ENCODE results near the gene APBA3. TPM values are rescaled to one million over a fixed set of nuclear protein-coding genes. Genes with fewer than 3 reads are reported as not detected.

The APBA3 gene
- total and polyA plus RNA-seq, 8 donors: 15.5 to 24.7 (median 19.8) TPM

GRCh38 chr19:3746371-3747056 is 15.0 kb downstream of the APBA3 start:
- H3K36me3 ChIP-seq: peaks cover 0 to 28% of the 10 kb centered on the region in 2 donors
- ATAC-seq: no peak
- no peak overlapping the region for H3K4me3 ChIP-seq
- no peaks in the 10 kb centered on the region for H3K27me3 ChIP-seq
- H3K9me3 ChIP-seq: no peaks in the 10 kb centered on the region
- DNase-seq: peak in 1 of 4 donors; percentile 81
- no peak for TF ChIP-seq CTCF (IDR thresholded peaks at IDR 0.05)
- H3K4me1 ChIP-seq: no peaks in the 10 kb centered on the region
- H3K27ac ChIP-seq: no peak overlapping the region
- intact Hi-C loops (cut with DNase I): no loop called here

- H3K27me3 ChIP-seq: no peaks in the 10 kb centered on the region
- TF ChIP-seq CTCF (IDR thresholded peaks at IDR 0.05): no peak
- H3K36me3 ChIP-seq: peaks cover 0 to 19% of the 10 kb centered on the region in 2 donors
- H3K4me1 ChIP-seq: no peaks in the 10 kb centered on the region
- H3K4me3 ChIP-seq: no peak overlapping the region
- intact Hi-C loops (cut with DNase I): no loop called here
- H3K9me3 ChIP-seq: no peaks in the 10 kb centered on the region
- DNase-seq (no peak), ATAC-seq (no peak)
- H3K27ac ChIP-seq: no peak overlapping the region
Measured at GRCh38 chr19:3745363-3746045, 16.0 kb downstream of the APBA3 start.

- Histone ChIP-seq H3K27me3 (no peaks in the 10 kb centered on the region), H3K4me3 (no peak overlapping the region), H3K9me3 (no peaks in the 10 kb centered on the region), H3K27ac (no peak overlapping the region), H3K4me1 (no peaks in the 10 kb centered on the region), H3K36me3 (peaks cover 0 to 4% of the 10 kb centered on the region in 2 donors)
- no peak for TF ChIP-seq CTCF (IDR thresholded peaks at IDR 0.05)
- ATAC-seq (no peak), DNase-seq (no peak)
- intact Hi-C loops (cut with DNase I): no loop called here
Measured at GRCh38 chr19:3743486-3743885, 18.0 kb downstream of the APBA3 start.

- Histone ChIP-seq H3K9me3 (no peaks in the 10 kb centered on the region), H3K36me3 (peaks cover 0 to 4% of the 10 kb centered on the region in 2 donors), H3K27ac (no peak overlapping the region), H3K27me3 (peaks cover 0 to 7% of the 10 kb centered on the region in 2 donors), H3K4me1 (no peaks in the 10 kb centered on the region), H3K4me3 (no peak overlapping the region)
- intact Hi-C loops (cut with DNase I): no loop called here
- ATAC-seq (no peak), DNase-seq (peak in 1 of 4 donors; percentile 72)
- TF ChIP-seq CTCF (IDR thresholded peaks at IDR 0.05): no peak
Measured at GRCh38 chr19:3740431-3740830, 21.1 kb downstream of the APBA3 start.

- Histone ChIP-seq H3K36me3 (peaks cover 0 to 4% of the 10 kb centered on the region in 2 donors), H3K27me3 (peaks cover 0 to 8% of the 10 kb centered on the region in 2 donors), H3K4me1 (no peaks in the 10 kb centered on the region), H3K4me3 (no peak overlapping the region), H3K27ac (no peak overlapping the region), H3K9me3 (no peaks in the 10 kb centered on the region)
- peak in 1 of 4 donors; percentile 72 for DNase-seq
- ATAC-seq: no peak
- intact Hi-C loops (cut with DNase I): no loop called here
- TF ChIP-seq CTCF (IDR thresholded peaks at IDR 0.05): no peak
Measured at GRCh38 chr19:3738477-3739220, 22.8 kb downstream of the APBA3 start.
